Measurements from ENCODE around the gene PLA2G1B. TPM values are rescaled to one million over a fixed set of nuclear protein-coding genes. Genes with fewer than 3 reads are reported as not detected.

PLA2G1B gene
- total RNA-seq, 6 experiments from 2014 or later: not detected

DNA sequence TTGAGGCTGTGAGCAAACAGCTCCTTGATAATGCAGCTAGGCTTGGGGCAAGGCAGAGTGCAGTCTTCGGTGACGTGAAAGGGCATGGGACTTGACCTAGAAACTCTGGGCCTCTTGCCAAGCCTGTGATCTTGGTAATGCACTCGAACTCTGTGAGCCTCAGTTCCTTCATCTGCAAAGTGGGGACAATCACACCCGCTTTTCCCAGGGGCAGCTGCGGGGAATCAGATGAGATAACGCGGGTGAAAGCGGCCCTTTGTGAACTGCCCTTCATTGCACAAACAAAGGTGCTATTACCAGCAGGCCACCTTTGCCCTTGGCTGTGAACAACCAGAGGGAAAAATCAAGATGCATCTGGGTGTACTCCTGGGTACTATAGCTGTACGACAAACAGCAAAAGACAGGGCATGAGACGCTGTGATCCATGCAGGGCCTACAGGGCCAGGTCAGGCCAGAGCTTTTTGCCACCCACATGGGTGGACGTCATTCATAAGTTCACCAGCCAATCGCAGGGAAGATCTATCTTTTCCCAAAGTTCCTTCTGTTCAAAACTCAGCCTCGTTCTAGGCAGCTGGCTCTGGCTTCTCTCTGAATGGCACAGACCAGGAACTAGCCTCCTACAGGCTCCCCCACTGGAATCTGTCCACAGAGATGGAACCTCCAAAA is 38.2 kb upstream of the PLA2G1B start:
- 31% methylated on average over 8 of the region's 13 CpGs for WGBS (ENCODE audit: insufficient coverage, low coverage, low lambda C conversion rate, missing lambda C conversion rate)

DNA sequence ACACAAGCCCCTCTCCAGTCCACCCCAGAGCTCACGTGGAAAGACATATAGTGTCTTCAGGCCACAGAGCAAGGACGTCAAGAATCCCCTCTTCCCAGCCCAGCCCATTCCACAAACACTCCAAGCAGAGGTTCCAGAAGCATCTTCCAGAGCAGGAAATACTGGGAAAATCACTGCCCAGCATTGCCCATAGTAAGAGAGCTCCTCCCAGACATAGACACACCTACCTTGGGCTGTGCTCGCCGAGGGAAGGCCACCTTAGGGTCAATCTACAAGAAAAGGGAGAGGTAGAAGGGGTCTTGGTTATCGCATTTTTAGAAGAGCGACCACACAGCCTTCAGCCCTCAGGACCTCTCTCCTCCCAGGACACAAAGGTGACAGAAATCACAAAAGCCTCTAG is 36.9 kb upstream of the PLA2G1B start:
- 92% methylated on average over 2 of the region's 6 CpGs for WGBS (ENCODE audit: insufficient coverage, low coverage, low lambda C conversion rate, missing lambda C conversion rate)
- Histone ChIP-seq H3K4me3 (no peak overlapping the region), H3K27me3 (peaks cover 0 to 4% of the 10 kb centered on the region in 2 donors), H3K27ac (no peak overlapping the region), H3K36me3 (no peaks in the 10 kb centered on the region), H3K9me3 (no peaks in the 10 kb centered on the region), H3K4me1 (peaks cover 0 to 16% (median 0%) of the 10 kb centered on the region in 4 donors)
- TF ChIP-seq POLR2A (IDR thresholded peaks at IDR 0.05): no peak
- no peak for ATAC-seq
- intact Hi-C loops (cut with DNase I): loop anchor here in 1 of 2 donors (10.0 kb wide), 1 partner anchor 60 kb away; no protein-coding TSS in a partner anchor
- no peak for DNase-seq

More for the DNA sequence above, 38.2 kb upstream of the PLA2G1B start:
- no peaks in the 10 kb centered on the region for H3K9me3 ChIP-seq
- H3K27me3 ChIP-seq: peaks cover 0 to 4% of the 10 kb centered on the region in 2 donors
- H3K27ac ChIP-seq: no peak overlapping the region
- TF ChIP-seq, protein P1, sequence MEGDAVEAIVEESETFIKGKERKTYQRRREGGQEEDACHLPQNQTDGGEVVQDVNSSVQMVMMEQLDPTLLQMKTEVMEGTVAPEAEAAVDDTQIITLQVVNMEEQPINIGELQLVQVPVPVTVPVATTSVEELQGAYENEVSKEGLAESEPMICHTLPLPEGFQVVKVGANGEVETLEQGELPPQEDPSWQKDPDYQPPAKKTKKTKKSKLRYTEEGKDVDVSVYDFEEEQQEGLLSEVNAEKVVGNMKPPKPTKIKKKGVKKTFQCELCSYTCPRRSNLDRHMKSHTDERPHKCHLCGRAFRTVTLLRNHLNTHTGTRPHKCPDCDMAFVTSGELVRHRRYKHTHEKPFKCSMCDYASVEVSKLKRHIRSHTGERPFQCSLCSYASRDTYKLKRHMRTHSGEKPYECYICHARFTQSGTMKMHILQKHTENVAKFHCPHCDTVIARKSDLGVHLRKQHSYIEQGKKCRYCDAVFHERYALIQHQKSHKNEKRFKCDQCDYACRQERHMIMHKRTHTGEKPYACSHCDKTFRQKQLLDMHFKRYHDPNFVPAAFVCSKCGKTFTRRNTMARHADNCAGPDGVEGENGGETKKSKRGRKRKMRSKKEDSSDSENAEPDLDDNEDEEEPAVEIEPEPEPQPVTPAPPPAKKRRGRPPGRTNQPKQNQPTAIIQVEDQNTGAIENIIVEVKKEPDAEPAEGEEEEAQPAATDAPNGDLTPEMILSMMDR (IDR thresholded peaks at IDR 0.05): no peak
- TF ChIP-seq POLR2A (IDR thresholded peaks at IDR 0.05): no peak
- ATAC-seq: peak; percentile 52 to 86 (median 72)
- intact Hi-C loops (cut with DNase I): loop anchor here in 1 of 2 donors (10.0 kb wide), 1 partner anchor 59 kb away; no protein-coding TSS in a partner anchor
- H3K36me3 ChIP-seq: no peaks in the 10 kb centered on the region
- no peak for DNase-seq
- peaks cover 0 to 16% (median 0%) of the 10 kb centered on the region in 4 donors for H3K4me1 ChIP-seq
- no peak overlapping the region for H3K4me3 ChIP-seq

DNA sequence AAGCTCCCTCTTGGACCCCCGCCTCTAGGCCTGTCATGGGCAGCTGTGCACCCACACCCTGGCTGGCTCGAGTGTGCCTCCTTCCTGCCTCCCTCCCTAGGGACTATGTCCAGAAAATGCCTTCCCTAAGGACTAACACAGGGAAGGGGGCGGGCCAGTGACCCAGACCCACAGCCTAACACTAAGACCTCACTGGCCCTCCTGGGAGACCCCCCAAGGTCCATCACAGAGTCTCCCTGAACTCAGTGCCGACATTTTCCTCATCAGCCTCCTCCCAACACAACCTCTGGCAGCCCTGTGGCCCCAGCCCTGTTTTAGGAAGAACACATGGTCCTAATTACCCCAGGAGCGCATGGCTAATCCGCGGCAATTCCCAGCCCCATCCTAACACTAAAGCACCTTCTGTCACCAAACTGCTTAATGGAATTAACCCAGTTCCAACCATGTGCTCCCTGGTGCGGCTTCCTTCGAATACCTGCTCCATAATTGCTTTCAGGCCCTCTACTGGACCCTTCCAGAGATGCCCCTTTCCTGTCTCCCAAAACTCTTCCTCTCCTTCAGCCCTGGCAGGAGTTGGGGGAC is 35.8 kb upstream of the PLA2G1B start:
- DNase-seq (no peak), ATAC-seq (no peak)
- Histone ChIP-seq H3K36me3 (no peaks in the 10 kb centered on the region), H3K27ac (no peak overlapping the region), H3K27me3 (peaks cover 0 to 4% of the 10 kb centered on the region in 2 donors), H3K4me1 (peaks cover 0 to 12% (median 0%) of the 10 kb centered on the region in 4 donors), H3K9me3 (no peaks in the 10 kb centered on the region), H3K4me3 (no peak overlapping the region)
- 93% methylated on average over 8 of the region's 9 CpGs for WGBS (ENCODE audit: insufficient coverage, low coverage, low lambda C conversion rate, missing lambda C conversion rate)
- TF ChIP-seq POLR2A (IDR thresholded peaks at IDR 0.05): no peak
- TF ChIP-seq, protein P1 (IDR thresholded peaks at IDR 0.05): no peak
- intact Hi-C loops (cut with DNase I): loop anchor here in 1 of 2 donors (10.0 kb wide), 1 partner anchor 61 kb away; no protein-coding TSS in a partner anchor

DNA sequence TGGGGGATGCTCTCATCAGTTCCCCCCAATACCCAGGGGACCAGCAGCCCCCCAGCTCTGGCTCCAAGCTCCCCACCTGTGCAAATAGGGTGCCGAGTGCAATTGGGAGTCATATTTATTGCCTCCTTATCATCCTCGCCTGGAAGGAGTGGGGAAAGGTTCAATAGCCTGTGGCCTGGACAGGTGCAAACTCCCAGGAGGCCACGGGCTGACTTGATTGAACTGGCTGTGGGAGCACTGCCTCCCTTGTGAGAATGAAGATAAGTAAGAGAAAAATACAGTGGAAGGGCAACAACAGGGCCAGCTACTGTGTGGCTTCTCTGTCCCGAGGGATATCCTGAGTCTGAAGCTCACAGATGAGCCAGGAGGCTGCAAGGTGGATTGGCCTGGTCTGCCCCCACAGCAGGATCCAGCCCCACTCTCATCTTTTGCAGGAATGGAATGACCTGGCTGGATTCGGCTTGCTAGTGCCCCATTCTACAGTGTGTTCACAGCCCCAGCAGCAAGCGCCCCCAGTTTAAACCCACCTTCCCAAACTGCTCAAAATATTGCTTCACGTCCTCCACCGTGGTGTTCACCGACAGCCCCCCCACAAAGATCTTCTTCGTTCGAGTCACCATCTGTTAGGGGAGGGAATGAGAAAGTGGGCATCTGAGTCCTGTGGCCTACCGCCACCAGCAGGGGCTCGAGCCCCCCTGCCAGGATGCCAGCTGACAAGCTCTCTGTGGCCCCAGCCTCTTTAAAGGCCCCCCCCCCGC is 35.1 kb upstream of the PLA2G1B start:
- no peaks in the 10 kb centered on the region for H3K36me3 ChIP-seq
- H3K27ac ChIP-seq: no peak overlapping the region
- DNase-seq (no peak), ATAC-seq (no peak)
- no peak for TF ChIP-seq POLR2A (IDR thresholded peaks at IDR 0.05)
- TF ChIP-seq, protein P1 (IDR thresholded peaks at IDR 0.05): no peak
- peaks cover 0 to 2% of the 10 kb centered on the region in 2 donors for H3K27me3 ChIP-seq
- H3K4me1 ChIP-seq: peaks cover 0 to 8% (median 0%) of the 10 kb centered on the region in 4 donors
- WGBS (ENCODE audit: insufficient coverage, low coverage, low lambda C conversion rate, missing lambda C conversion rate): 85% methylated on average over 11 of the region's 14 CpGs
- intact Hi-C loops (cut with DNase I): loop anchor here in 1 of 2 donors (10.0 kb wide), 1 partner anchor 62 kb away; no protein-coding TSS in a partner anchor
- H3K9me3 ChIP-seq: no peaks in the 10 kb centered on the region
- H3K4me3 ChIP-seq: no peak overlapping the region
